Gastroesophageal sphincter (tissue), 3 donors: ENCODE results near the gene CHRM4.

Source experiments
- CTCF ChIP-seq, 4 experiments: fragments of 200-600 bp in 2 of 4; fragments of 450-650 bp in 2 of 4; sonication (generic) in 1 of 4; IDR thresholded peaks; one replicate each; pipeline ENCODE4 v1.5.1; 2017 to 2019; ENCODE audit warnings: antibody characterized with exemption in 4 of 4, mild to moderate bottlenecking in 2 of 4, moderate library complexity in 2 of 4
- POLR2A ChIP-seq, 2 donors: fragments of 450-650 bp; IDR thresholded peaks; one replicate each; pipeline ENCODE4 v1.6.1; 2017; ENCODE audit warnings: antibody characterized with exemption in 2 of 2, mild to moderate bottlenecking in 2 of 2, moderate library complexity in 1 of 2

- TF ChIP-seq CTCF (IDR thresholded peaks at IDR 0.05) (no peak), POLR2A (IDR thresholded peaks at IDR 0.05) (no peak)
Observed at GRCh38 chr11:46350695-46351094, 40.9 kb downstream of the CHRM4 start.
